GM19240 (cell line): ENCODE results near the gene HLA-DPB1.
"Not testable (repeated sequence)": the region's sequence is repeated elsewhere in the genome, so short reads cannot be mapped to it uniquely, and the experiment has no call there.

Experiments
- DNase-seq: peaks from one replicate; pipeline ENCODE4 v3.0.0; 2011; ENCODE audit warnings: low spot score; ENCODE audit not compliant: insufficient read length

HLA-DPB1 gene

GRCh38 chr6:33075568-33076405 is at the start of gene HLA-DPB1:
Gene HLA-DPB1 (plus strand): TSS chr6:33075990. CDS start chr6:33076042, 52 bp downstream.
- DNase-seq = peak; percentile 45

GRCh38 chr6:33028220-33028849 is 47.5 kb upstream of the HLA-DPB1 start:
- no peak for DNase-seq

DNA sequence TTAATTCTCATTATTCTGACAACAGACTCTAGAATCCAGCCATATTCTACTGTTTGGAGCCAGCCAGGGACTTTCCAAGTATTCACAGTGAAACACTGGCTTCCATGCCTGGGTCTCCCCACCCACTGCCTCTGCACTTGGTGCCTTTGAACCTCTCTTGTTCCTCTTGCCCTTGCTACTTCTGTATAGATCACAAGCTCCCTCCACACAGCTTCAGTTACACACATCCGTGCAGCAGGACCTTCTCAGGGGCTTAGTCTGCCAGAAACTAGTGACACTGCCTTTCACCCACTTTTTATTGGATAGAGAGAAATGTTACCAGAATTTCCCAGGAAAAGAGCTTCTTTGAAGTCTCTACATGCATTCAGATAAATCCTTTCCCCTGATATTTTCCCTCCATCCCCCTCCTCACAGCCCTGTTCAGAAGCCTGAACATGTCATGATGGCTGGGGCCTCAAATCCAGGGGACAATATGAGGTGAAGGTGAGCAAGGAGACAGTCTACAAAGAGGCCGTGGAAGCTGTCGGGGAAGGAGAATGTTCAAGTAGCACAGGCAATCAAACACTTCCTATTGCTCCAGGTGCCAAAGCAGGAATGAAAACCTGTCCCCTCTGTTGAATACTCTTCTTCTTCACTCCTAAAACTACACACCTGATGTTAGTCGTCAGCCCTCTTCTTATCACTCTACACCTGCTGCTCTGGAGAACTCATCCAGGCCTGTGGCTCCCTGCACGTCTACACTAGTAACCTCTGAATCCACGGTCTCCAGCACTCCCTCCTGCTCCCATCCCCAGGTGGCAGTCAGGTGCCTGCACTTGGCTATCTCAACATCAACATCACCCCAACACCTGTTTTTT is 46.2 kb upstream of the HLA-DPB1 start:
- no peak for DNase-seq

DNA sequence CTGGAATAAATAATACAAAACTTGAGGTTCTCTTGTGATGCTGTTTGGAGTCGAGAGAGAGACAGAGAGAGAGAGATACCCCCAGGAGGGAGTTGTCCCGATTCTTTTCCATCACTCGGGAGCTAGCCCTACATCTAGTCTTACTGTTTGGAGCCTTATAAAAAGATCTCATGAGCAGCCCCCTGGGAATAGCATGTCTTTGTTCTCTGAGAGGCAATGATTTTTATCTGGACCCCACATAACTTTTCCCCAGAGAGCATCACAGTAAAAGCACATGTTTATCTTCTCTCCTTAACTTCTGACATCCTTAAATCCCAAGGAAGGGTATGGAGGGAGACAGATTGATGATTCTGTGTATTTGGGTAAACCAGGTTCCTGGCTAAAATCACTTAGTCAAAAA is 45.5 kb upstream of the HLA-DPB1 start:
- no peak for DNase-seq

- no peak for DNase-seq
Observed at GRCh38 chr6:33034554-33034953, 41.2 kb upstream of the HLA-DPB1 start.

DNA sequence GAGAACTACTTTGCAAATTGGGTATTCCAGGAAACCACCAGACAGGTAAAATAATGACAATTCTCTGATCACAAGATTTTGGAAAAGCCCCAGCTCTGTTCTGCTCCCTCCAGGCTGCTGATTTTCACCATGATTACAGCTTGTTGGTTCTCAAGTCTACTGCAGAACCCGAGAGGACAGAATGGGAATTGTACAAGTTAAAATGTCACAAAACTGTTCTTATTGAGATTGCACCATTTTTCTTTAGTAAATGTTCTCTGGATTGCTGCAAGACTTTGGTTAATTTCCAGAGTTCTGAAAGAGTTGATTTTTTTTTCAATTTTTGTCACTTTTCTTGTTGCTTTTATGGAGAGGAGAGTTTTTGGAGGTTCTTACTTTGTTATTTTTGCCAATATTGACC is 39.3 kb upstream of the HLA-DPB1 start:
- no peak for DNase-seq

DNA sequence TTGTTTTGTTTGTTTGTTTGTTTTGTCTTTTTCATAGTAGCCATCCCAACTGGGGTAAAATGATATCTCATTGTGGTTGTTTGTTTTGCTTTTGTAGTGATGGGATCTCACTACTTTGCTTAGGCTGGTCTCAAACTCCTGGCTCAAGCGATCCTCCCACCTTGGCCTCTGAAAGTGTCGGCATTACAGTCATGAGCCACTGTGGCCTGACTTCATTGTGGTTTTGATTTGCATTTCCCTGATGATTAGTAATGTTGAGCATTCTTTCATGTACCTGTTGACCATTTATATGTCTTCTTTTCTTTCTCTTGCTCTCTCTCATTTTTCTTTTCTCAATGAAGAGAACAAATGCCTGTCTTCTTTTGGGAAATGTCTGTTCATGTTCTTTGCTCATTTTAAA is 35.6 kb upstream of the HLA-DPB1 start:
- no peak for DNase-seq

DNA sequence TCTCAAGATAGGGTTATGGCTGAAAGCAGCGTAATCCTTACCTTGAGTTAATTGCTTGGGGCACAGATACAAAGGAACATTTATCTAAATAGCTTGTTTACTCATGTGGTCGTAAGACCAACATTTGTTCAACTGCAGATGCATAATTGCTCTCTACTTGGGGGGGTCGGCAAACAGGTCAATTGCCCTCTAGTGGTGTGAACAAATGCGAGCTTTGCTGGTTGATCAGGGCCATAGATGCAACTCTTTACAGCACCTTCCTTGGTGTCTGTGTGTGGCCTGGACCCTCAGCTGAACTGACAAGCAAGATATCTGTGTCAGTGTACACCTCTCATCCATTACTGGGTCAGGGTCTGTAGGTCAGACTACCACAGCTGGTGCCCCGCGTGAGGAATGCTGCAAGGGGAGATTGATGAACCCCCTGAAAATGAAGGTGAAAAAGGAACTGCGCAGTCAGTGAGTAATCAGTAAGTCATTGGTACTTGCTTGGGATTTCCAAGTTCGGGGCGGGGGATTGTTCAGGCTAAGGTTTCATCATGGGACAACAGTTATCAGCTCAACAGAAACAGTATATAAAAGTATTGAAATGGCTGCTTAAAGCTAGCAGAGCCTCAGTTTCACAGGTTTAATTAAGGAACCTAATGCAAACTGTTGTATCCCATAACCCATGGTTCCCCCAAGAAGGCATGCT is 26.3 kb upstream of the HLA-DPB1 start:
- DNase-seq = no peak

DNA sequence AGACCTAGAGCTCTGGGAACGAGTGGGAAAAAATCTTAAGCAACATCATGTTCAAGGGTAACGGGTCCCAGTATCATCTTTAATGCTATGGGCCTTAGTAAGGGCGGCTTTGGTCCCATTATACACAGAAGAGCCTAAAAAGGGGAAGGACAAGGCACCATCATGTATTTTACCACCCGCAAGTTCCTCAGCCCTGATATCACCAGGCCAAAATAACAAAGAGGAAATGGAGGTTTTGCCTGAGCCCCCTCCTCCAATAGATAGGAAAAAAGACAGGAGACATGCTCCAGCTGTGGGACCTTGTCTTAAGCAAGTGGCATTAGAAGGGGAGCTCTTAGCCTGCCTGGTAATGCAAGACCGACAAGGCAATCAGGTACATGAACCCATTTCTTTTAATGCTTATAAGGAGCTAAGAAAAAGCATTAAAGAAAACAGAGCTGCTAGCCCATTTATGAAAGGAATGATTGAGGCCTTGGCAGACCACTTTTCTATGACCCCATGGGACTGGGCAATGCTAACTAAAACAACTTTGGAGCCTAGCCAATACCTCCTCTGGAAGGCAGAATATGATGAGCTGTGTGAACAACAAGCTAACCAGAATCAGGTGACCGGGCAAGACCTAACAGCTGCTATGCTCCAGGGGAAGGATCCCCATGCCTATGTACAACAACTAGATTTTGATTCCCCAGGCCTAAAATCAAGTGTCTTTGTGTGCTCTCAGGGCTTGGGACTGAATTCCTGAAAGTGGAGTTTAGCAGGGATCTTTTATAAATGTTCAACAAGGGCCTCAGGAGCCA is 25.6 kb upstream of the HLA-DPB1 start:
- no peak for DNase-seq

DNA sequence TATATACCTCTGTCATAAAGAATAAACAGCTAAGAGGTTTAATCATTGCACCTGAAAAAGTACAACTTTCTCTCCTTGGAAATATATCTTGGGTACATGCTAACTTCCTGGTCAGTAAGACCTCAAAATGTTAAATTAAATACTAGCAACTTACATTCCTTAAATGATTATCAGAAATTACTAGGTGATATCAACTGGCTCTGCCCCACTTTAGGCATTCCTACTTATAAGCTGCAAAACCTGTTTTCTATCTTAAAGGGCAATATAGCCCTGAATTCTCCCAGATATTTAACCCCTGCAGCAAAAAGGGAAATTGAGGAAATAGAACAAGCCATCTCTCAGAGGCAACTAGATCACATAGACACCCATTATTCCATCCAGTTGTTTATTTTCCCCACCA is 23.2 kb upstream of the HLA-DPB1 start:
- no peak for DNase-seq

DNA sequence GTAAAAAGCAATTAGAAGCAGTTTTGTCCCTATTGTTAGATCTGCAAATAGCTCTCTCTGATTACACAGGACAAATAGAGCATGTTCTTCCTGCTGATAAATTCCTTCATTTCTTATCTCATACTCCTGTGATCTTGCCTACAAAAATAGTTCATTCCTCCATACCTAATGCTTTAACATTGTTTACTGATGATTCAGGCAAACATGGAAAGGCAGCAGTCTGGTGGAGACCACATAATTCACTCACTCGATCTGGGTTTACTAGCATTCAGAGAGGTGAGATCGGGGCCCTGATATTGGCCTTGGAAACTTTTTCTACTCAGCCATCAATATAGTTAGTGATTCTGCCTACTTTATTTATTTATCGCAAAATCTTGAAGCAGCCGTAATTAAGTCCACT is 22.6 kb upstream of the HLA-DPB1 start:
- no peak for DNase-seq

GRCh38 chr6:33057222-33058150 is 18.3 kb upstream of the HLA-DPB1 start:
- DNase-seq = no peak

GRCh38 chr6:33061987-33062386 is 13.8 kb upstream of the HLA-DPB1 start:
- no peak for DNase-seq

DNA sequence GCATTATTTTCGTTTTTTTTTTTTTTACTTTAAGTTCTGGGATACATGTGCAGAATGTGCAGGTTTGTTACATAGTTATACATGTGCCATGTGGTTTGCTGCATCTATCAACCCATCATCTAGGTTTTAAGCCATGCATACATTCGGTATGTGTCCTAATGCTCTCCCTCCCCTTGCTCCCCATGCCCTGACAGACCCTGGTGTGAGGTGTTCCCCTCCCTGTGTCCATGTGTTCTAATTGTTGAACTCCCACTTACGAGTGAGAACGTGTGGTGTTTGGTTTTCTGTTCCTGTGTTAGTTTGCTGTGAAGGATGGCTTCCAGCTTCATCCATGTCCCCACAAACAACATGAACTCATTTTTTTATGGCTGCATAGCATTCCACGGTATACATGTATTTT is 12.4 kb upstream of the HLA-DPB1 start:
- DNase-seq = not testable (repeated sequence)

DNA sequence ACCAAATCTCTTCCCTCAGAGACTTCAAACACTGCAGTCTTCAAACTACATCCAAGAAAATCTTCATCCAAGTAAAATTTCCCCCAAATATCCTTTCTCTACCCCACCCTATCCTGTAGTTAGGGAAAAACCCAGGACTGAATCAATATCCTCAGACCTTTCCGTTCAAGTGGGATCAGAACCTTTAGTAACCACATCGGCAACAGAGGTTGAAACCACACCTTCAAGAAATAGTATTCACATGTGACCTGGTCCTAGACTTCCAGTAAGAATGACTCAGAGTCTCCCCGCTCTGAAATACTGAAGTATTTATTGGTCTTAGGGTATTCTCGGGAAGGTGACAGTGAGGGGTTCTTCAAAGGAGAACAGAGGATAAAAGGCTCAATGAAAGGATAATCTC is 11.1 kb upstream of the HLA-DPB1 start:
- DNase-seq = no peak

- no peak for DNase-seq
Observed at GRCh38 chr6:33065312-33065711, 10.5 kb upstream of the HLA-DPB1 start.

GRCh38 chr6:33066917-33067521 is 8.8 kb upstream of the HLA-DPB1 start:
- no peak for DNase-seq

DNA sequence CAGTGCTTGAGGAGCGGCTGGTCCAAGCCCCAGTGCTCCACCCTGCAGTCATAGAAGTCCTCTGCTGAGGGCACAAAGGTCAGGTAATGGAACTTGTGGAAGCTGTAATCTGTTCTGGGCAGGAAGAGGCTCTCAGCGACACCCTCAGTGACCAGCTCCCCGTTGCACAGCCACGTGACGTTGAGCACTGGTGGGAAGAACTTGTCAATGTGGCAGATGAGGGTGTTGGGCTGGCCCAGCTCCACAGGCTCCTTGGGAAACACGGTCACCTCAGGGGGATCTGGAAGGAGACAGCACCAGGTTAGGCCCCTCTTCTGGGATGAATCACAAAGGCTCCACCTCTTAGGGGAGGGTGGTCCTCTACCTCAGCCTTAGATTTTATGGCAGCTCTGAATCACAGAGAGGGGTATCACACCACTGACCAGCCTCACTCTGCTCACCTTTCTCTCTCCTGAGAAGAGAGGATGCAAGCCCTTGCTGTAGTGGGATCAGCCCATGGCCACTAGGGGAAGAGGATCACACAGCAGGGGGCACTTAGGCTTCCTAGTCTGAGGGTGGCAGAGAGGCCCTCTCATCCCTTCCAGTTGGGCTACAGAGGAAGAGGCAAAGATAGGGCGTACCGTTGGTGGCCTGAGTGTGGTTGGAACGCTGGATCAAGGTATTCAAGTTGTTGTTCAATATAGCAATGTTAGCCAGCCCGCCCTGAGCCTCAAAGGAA is 6.6 kb upstream of the HLA-DPB1 start:
- no peak for DNase-seq
